ENCODE data around the gene USP3. TPM values are rescaled to one million over a fixed set of nuclear protein-coding genes. Genes with fewer than 3 reads are reported as not detected.
A peak's percentile ranks its signal among the peaks of the same experiment; 100 is the strongest.

The USP3 gene
- total and polyA plus RNA-seq, 2 of the 13 experiments (the other 11 are each of a cell fraction or from before 2014, with no cell fraction given), result 14.3 to 61.2 TPM

DNA sequence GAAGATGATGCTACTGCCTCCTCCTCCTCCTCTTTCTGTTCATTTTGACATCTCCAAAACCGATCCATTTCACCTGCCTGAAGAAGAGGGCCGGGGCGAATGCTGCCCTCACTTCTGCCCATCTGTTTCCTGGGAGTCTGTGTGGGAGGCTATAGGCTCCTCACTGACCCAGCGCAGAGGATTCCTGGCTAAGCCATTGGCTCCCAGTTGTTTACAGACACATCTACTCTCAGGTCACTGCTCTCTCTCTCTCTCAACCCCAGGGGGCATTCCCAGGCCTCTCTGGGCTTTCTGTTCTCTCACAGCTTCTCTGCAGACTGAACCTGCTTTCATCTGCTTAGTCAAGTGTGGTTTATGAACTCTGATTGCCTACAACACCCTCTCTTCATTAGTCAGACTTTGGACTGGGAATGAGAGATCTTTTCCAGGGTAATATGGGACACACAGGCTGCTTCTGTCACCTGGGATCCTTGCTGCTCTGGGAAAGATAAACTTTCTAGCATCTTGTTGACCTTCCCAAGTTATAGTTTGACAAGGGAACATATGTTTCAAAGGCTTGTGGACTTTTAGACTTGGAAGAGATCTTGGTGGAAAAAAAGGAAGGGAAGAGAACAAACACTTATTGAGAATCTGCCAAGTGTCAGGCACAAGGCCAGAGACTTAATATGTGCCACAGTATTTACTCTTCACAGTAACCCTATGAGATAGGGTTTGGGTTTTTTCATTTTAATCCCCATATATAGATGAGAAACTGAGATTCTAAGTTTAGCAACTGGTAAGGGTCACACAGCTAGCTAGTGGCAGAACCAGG lies 30.2 kb upstream of the USP3 start (continued):
- TF ChIP-seq ZNF770 (CRISPR knock-in tag; IDR thresholded peaks at IDR 0.05), result no peak
- no peak for TF ChIP-seq CCAR2 (optimal IDR thresholded peaks at IDR 0.05; ENCODE audit: low read depth, low read length)
- TF ChIP-seq ZNF709 (CRISPR knock-in tag; IDR thresholded peaks at IDR 0.05), result no peak; the same call in 1 of the 2 replicates
- TF ChIP-seq, protein P1, sequence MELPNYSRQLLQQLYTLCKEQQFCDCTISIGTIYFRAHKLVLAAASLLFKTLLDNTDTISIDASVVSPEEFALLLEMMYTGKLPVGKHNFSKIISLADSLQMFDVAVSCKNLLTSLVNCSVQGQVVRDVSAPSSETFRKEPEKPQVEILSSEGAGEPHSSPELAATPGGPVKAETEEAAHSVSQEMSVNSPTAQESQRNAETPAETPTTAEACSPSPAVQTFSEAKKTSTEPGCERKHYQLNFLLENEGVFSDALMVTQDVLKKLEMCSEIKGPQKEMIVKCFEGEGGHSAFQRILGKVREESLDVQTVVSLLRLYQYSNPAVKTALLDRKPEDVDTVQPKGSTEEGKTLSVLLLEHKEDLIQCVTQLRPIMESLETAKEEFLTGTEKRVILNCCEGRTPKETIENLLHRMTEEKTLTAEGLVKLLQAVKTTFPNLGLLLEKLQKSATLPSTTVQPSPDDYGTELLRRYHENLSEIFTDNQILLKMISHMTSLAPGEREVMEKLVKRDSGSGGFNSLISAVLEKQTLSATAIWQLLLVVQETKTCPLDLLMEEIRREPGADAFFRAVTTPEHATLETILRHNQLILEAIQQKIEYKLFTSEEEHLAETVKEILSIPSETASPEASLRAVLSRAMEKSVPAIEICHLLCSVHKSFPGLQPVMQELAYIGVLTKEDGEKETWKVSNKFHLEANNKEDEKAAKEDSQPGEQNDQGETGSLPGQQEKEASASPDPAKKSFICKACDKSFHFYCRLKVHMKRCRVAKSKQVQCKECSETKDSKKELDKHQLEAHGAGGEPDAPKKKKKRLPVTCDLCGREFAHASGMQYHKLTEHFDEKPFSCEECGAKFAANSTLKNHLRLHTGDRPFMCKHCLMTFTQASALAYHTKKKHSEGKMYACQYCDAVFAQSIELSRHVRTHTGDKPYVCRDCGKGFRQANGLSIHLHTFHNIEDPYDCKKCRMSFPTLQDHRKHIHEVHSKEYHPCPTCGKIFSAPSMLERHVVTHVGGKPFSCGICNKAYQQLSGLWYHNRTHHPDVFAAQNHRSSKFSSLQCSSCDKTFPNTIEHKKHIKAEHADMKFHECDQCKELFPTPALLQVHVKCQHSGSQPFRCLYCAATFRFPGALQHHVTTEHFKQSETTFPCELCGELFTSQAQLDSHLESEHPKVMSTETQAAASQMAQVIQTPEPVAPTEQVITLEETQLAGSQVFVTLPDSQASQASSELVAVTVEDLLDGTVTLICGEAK (IDR thresholded peaks at IDR 0.05), result no peak
- TF ChIP-seq, protein P1 (CRISPR knock-in tag; IDR thresholded peaks at IDR 0.05), result no peak
- no peak for TF ChIP-seq ZSCAN29 (CRISPR knock-in tag; conservative IDR thresholded peaks at IDR 0.05)
- no peak for TF ChIP-seq ZNF343 (CRISPR knock-in tag; IDR thresholded peaks at IDR 0.05)
- TF ChIP-seq FOXO1 (CRISPR knock-in tag; IDR thresholded peaks at IDR 0.05), result peak; percentile 82
- TF ChIP-seq, protein P2, sequence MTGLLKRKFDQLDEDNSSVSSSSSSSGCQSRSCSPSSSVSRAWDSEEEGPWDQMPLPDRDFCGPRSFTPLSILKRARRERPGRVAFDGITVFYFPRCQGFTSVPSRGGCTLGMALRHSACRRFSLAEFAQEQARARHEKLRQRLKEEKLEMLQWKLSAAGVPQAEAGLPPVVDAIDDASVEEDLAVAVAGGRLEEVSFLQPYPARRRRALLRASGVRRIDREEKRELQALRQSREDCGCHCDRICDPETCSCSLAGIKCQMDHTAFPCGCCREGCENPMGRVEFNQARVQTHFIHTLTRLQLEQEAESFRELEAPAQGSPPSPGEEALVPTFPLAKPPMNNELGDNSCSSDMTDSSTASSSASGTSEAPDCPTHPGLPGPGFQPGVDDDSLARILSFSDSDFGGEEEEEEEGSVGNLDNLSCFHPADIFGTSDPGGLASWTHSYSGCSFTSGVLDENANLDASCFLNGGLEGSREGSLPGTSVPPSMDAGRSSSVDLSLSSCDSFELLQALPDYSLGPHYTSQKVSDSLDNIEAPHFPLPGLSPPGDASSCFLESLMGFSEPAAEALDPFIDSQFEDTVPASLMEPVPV (CRISPR knock-in tag; IDR thresholded peaks at IDR 0.05), result no peak; the same call in 1 of the 2 replicates
- peak; percentile 69 for TF ChIP-seq GFI1 (CRISPR knock-in tag; IDR thresholded peaks at IDR 0.05; ENCODE audit: borderline replicate concordance)
- TF ChIP-seq SRSF9 (IDR thresholded peaks at IDR 0.05; ENCODE audit: borderline replicate concordance, insufficient read depth, low read depth, low read length, poor library complexity, severe bottlenecking), result no peak
- TF ChIP-seq, protein P3, sequence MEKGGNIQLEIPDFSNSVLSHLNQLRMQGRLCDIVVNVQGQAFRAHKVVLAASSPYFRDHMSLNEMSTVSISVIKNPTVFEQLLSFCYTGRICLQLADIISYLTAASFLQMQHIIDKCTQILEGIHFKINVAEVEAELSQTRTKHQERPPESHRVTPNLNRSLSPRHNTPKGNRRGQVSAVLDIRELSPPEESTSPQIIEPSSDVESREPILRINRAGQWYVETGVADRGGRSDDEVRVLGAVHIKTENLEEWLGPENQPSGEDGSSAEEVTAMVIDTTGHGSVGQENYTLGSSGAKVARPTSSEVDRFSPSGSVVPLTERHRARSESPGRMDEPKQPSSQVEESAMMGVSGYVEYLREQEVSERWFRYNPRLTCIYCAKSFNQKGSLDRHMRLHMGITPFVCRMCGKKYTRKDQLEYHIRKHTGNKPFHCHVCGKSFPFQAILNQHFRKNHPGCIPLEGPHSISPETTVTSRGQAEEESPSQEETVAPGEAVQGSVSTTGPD (CRISPR knock-in tag; IDR thresholded peaks at IDR 0.05), result no peak
- no peak for TF ChIP-seq ZNF225 (CRISPR knock-in tag; IDR thresholded peaks at IDR 0.05)
- TF ChIP-seq TBX3 (IDR thresholded peaks at IDR 0.05; ENCODE audit: borderline replicate concordance), result peak; percentile 94

All from HepG2 (cell line).